ENCODE measurements around the gene ERGIC2.

- no peak for TF ChIP-seq EZH2 (IDR thresholded peaks at IDR 0.05)
- TF ChIP-seq POLR2AphosphoS5 (IDR thresholded peaks at IDR 0.05; ENCODE audit: borderline replicate concordance, low read depth, low read length) = no peak
- TF ChIP-seq FOXP2 (optimal IDR thresholded peaks at IDR 0.05; ENCODE audit: control extremely low read depth, extremely low read length, insufficient read depth) = no peak
Measured at GRCh38 chr12:29427964-29428363, 47.0 kb upstream of the ERGIC2 start.

Data from SK-N-MC (cell line).